ENCODE data around the gene ENOX2. TPM values are rescaled to one million over a fixed set of nuclear protein-coding genes. Genes with fewer than 3 reads are reported as not detected.

Gene ENOX2
- total and polyA plus RNA-seq, 3 donors from 2014 or later: 19.4 to 22.8 (median 20.1) TPM

DNA sequence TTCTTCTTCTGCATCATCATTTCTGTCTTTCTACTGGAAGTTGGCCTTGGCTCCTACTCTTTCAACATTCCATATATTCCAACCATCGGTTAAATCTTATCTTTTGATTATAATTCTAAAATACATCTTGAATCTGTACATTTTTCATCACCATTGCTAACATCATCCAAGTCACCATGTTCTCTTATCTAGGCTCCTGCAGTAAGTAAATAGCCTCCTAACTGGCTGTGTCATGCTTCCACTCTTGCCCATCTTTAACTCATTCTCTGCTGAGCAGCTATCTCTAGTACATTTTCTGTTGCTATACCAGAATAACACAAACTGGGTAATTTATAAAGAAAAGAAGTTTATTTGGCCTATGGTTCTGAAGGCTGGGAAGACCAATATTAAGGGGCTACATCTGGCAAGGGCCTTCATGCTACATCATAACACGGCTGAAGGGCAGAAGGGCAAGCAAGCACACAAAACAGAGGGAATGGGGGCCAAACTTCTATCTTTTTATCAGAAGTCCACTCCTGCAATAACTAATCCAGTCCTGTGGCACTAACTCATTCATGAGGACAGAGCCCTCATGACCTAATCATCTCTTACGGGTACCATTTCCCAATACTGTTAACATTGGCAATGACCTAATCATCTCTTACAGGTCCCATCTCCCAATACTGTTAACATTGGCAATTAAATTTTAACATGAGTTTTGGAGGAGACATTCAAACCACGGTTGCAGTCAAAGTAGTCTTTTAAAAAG, 72.2 kb downstream of the ENOX2 start:
- no peaks in the 10 kb centered on the region for H3K27me3 ChIP-seq
- H3K36me3 ChIP-seq (ENCODE audit: low read depth, missing control alignments): no peaks in the 10 kb centered on the region
- H3K4me1 ChIP-seq: no peaks in the 10 kb centered on the region
- no peak overlapping the region for H3K27ac ChIP-seq
- H3K9me3 ChIP-seq: no peaks in the 10 kb centered on the region
- H3K4me3 ChIP-seq: no peak overlapping the region
- no peak for DNase-seq
- 77 to 88% methylated on average over 4 of the region's 4 CpGs for WGBS, 2 donors
- intact Hi-C loops (cut with DNase I; ENCODE audit: low total_unique reads): no loop called here
- TF ChIP-seq POLR2A (IDR thresholded peaks at IDR 0.05): no peak
- TF ChIP-seq, protein P1, sequence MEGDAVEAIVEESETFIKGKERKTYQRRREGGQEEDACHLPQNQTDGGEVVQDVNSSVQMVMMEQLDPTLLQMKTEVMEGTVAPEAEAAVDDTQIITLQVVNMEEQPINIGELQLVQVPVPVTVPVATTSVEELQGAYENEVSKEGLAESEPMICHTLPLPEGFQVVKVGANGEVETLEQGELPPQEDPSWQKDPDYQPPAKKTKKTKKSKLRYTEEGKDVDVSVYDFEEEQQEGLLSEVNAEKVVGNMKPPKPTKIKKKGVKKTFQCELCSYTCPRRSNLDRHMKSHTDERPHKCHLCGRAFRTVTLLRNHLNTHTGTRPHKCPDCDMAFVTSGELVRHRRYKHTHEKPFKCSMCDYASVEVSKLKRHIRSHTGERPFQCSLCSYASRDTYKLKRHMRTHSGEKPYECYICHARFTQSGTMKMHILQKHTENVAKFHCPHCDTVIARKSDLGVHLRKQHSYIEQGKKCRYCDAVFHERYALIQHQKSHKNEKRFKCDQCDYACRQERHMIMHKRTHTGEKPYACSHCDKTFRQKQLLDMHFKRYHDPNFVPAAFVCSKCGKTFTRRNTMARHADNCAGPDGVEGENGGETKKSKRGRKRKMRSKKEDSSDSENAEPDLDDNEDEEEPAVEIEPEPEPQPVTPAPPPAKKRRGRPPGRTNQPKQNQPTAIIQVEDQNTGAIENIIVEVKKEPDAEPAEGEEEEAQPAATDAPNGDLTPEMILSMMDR (IDR thresholded peaks at IDR 0.05): no peak

DNA sequence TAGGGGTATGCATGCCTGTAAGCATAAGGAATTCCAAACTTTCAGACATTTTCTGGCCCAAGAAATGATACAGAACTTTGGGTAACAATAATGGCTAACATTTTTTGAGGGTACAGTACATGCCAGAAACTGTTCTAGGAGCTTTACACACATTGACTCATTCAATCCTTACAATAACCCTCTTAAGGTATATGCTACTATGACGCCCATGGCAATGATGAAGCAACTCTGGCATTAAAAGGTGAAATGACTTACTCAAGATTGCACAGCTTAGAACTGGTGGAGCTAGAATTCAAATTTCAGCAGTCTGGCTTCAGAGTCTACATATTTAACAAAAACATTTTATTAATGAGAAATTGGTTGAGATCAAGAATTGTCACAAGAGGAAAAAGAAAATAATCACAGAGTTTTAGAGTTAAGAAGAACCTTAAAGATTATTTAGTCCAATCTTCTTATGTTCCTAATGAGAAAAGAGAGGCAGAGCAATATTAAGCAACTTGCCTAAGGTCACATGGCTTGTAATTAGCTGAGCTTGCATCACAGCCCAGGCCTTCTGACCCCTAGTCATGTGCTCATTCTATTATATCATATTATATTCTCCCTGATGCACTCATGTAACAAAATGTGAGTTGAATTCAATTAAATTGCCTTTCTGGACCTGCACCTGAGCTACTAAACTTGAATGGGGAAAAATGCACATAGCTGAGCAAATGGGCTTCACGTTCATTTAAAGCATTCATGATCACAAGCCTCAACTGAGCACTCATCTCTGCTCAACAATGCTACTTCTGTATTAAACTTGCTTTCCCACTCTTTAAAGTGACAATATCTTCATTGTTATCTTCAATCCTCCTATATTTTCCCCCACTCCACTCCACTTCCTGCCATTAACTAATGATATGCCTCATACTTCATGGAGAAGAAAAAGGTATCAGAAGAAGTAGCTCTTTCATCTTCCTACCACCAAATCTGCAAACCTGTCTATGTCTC, 73.2 kb downstream of the ENOX2 start:
- H3K36me3 ChIP-seq (ENCODE audit: low read depth, missing control alignments): no peaks in the 10 kb centered on the region
- no peaks in the 10 kb centered on the region for H3K27me3 ChIP-seq
- TF ChIP-seq POLR2A (IDR thresholded peaks at IDR 0.05): no peak
- TF ChIP-seq, protein P1 (IDR thresholded peaks at IDR 0.05): no peak
- H3K4me1 ChIP-seq: no peaks in the 10 kb centered on the region
- WGBS, 2 donors: 83 to 84% methylated on average over 2 of the region's 2 CpGs
- intact Hi-C loops (cut with DNase I; ENCODE audit: low total_unique reads): no loop called here
- H3K27ac ChIP-seq: no peak overlapping the region
- no peak overlapping the region for H3K4me3 ChIP-seq
- no peaks in the 10 kb centered on the region for H3K9me3 ChIP-seq
- no peak for DNase-seq

DNA sequence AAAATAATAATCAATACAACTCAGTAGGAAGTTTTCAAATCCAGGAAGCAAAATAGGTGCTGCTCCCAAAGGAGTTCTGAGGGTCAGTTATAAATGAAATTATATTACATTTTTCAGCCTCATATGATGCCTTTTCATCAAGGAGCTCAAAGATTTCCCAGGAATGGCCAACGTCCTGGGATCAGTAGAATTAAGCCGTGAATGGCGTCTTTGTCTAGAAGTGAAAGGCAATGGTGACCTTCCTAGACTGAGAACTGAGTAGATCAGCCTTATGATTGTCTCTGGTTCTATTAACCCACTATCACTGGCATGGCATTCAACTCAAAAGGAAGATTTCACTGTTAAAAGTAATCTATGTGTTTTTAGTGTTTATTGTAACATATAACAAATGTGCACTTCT, 74.4 kb downstream of the ENOX2 start:
- H3K27me3 ChIP-seq: no peaks in the 10 kb centered on the region
- no peak overlapping the region for H3K4me3 ChIP-seq
- H3K36me3 ChIP-seq (ENCODE audit: low read depth, missing control alignments): no peaks in the 10 kb centered on the region
- no peak for DNase-seq
- intact Hi-C loops (cut with DNase I; ENCODE audit: low total_unique reads): no loop called here
- H3K9me3 ChIP-seq: no peaks in the 10 kb centered on the region
- TF ChIP-seq POLR2A (IDR thresholded peaks at IDR 0.05): no peak
- TF ChIP-seq, protein P1 (IDR thresholded peaks at IDR 0.05): no peak
- H3K4me1 ChIP-seq: no peaks in the 10 kb centered on the region
- no peak overlapping the region for H3K27ac ChIP-seq
- WGBS, 2 donors: 80 to 90% methylated on average over 3 of the region's 3 CpGs

DNA sequence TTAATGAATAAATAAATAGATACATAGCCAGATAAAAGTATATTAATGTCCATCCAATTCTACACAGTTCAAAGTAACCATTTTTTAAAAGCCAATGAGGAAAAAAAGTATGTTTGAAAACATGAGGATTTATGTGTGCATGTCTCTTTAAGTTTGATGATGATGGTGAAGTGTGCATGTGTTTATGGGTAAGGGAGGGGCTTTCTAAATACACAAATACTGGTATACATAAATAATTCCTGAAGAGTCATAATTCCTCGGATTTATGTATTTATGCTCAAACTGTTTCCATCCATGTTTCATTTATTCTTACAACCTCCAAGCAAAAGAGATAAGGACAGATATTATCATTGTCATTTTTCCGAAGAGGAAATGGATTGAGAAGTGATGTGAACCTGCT, 75.4 kb downstream of the ENOX2 start:
- intact Hi-C loops (cut with DNase I; ENCODE audit: low total_unique reads): no loop called here
- Histone ChIP-seq H3K27ac (no peak overlapping the region), H3K27me3 (no peaks in the 10 kb centered on the region), H3K4me3 (no peak overlapping the region), H3K4me1 (no peaks in the 10 kb centered on the region), H3K36me3 (ENCODE audit: low read depth, missing control alignments) (no peaks in the 10 kb centered on the region), H3K9me3 (no peaks in the 10 kb centered on the region)
- DNase-seq: no peak
- 85 to 87% methylated on average over 2 of the region's 2 CpGs for WGBS, 2 donors
- TF ChIP-seq, protein P1 (IDR thresholded peaks at IDR 0.05): no peak
- no peak for TF ChIP-seq POLR2A (IDR thresholded peaks at IDR 0.05)

All from testis (tissue), 3 donors.